Loucy (cell line): Measurements from ENCODE around the gene SLC6A6.

Source experiments
- H2AFZ ChIP-seq: fragments of 200-600 bp; sonication (generic); 2 replicates; pipeline ENCODE4 v1.6.0; 2016; ENCODE audit warnings: antibody characterized with exemption, mild to moderate bottlenecking, low read length, moderate library complexity
- H3F3A ChIP-seq: fragments of 200-600 bp; 2 replicates; pipeline ENCODE4 v1.6.0; 2016; ENCODE audit warnings: antibody characterized with exemption, low read depth, mild to moderate bottlenecking
- H3K27me3 ChIP-seq: fragments of 200-600 bp; sonication (generic); 2 replicates; pipeline ENCODE4 v1.6.1; 2014; ENCODE audit warnings: low read length, mild to moderate bottlenecking; ENCODE audit not compliant: insufficient read depth, poor library complexity, severe bottlenecking
- H3K36me3 ChIP-seq: fragments of 200-600 bp; sonication (generic); 2 replicates; pipeline ENCODE4 v1.6.1; 2016; ENCODE audit warnings: low read length; ENCODE audit not compliant: insufficient read depth
- H3K4me1 ChIP-seq: fragments of 200-600 bp; sonication (generic); 2 replicates; pipeline ENCODE4 v1.5.1; 2014; ENCODE audit warnings: low read length, mild to moderate bottlenecking; ENCODE audit not compliant: insufficient read depth, poor library complexity, severe bottlenecking
- H3K4me2 ChIP-seq: fragments of 200-600 bp; sonication (generic); 2 replicates; pipeline ENCODE4 v1.6.0; 2014; ENCODE audit warnings: antibody characterized with exemption, low read length, low read depth, mild to moderate bottlenecking; ENCODE audit not compliant: poor library complexity, severe bottlenecking
- H3K4me3 ChIP-seq: fragments of 200-600 bp; sonication (generic); 2 replicates; pipeline ENCODE4 v1.5.1; 2014; ENCODE audit warnings: low read length, mild to moderate bottlenecking, mixed read lengths; ENCODE audit not compliant: poor library complexity, severe bottlenecking
- H3K79me2 ChIP-seq: fragments of 200-600 bp; sonication (generic); 2 replicates; pipeline ENCODE4 v1.6.1; 2014; ENCODE audit warnings: low read length; ENCODE audit not compliant: insufficient read depth
- H3K9ac ChIP-seq: fragments of 200-600 bp; sonication (generic); 2 replicates; pipeline ENCODE4 v1.6.0; 2014; ENCODE audit warnings: mild to moderate bottlenecking, low read depth, low read length, moderate library complexity; ENCODE audit not compliant: poor library complexity, severe bottlenecking
- H3K9me2 ChIP-seq: fragments of 200-600 bp; sonication (generic); replicated peaks from 2 replicates; pipeline ENCODE4 v1.6.1; 2016; ENCODE audit warnings: low read depth, low read length, mixed read lengths
- H3K9me3 ChIP-seq: fragments of 200-600 bp; sonication (generic); 2 replicates; pipeline ENCODE4 v1.6.1; 2014; ENCODE audit warnings: mild to moderate bottlenecking, antibody characterized with exemption, low read length, low read depth; ENCODE audit not compliant: insufficient read depth
- H4K20me1 ChIP-seq: fragments of 200-600 bp; sonication (generic); 2 replicates; pipeline ENCODE4 v1.6.0; 2014; ENCODE audit warnings: antibody characterized with exemption, low read length, mild to moderate bottlenecking; ENCODE audit not compliant: insufficient read depth, poor library complexity, severe bottlenecking
- EZH2phosphoT487 ChIP-seq: fragments of 200-600 bp; IDR thresholded peaks from 2 replicates; pipeline ENCODE4 v1.6.1; 2018; ENCODE audit warnings: antibody characterized with exemption, mild to moderate bottlenecking, moderate library complexity, borderline replicate concordance
- TF ChIP-seq, protein P1 (sequence below): fragments of 200-600 bp; sonication (generic); conservative IDR thresholded peaks from 2 replicates; pipeline ENCODE4 v1.5.1; 2014; ENCODE audit warnings: mild to moderate bottlenecking, antibody characterized with exemption, low read length

The SLC6A6 gene

DNA sequence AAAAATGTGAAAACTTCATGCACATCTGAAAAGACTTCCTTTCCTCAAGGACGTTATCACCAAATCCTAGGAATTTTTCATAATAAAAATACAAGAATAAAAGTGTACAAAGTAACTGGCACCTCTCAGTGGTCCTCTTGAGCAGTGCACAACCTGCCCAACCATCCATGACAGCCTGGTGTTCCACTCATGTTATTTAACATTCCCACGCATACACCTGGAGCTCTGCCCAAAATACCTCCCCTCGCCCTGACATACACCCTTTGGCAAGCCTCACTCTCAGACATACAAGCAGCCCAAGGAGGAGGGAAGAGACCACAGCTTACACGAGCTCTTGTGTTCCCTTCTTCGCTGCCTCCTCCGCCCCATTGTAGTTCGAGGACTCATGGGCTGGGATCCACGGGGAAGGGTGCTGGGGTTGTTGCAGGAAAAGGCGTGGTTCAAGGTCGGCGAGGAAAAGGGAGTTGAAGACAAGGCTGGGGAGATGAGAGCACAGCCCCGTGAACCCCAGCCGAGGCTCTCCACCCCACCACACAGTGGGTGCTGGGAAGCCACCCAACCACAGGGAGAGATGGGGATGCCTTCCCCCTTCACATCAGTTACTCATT, 114.4 kb downstream of the SLC6A6 start:
- H3K36me3 ChIP-seq = no peaks in the 10 kb centered on the region
- H3K9me2 ChIP-seq = no peaks in the 10 kb centered on the region
- H3K27me3 ChIP-seq = no peaks in the 10 kb centered on the region
- no peak overlapping the region for H3K9ac ChIP-seq
- no peaks in the 10 kb centered on the region for H4K20me1 ChIP-seq
- no peak overlapping the region for H3K4me2 ChIP-seq
- no peak overlapping the region for H2AFZ ChIP-seq
- no peaks in the 10 kb centered on the region for H3F3A ChIP-seq
- no peaks in the 10 kb centered on the region for H3K79me2 ChIP-seq
- no peaks in the 10 kb centered on the region for H3K4me1 ChIP-seq
- no peak overlapping the region for H3K4me3 ChIP-seq
- TF ChIP-seq EZH2phosphoT487 = no peak
- TF ChIP-seq, protein P1, sequence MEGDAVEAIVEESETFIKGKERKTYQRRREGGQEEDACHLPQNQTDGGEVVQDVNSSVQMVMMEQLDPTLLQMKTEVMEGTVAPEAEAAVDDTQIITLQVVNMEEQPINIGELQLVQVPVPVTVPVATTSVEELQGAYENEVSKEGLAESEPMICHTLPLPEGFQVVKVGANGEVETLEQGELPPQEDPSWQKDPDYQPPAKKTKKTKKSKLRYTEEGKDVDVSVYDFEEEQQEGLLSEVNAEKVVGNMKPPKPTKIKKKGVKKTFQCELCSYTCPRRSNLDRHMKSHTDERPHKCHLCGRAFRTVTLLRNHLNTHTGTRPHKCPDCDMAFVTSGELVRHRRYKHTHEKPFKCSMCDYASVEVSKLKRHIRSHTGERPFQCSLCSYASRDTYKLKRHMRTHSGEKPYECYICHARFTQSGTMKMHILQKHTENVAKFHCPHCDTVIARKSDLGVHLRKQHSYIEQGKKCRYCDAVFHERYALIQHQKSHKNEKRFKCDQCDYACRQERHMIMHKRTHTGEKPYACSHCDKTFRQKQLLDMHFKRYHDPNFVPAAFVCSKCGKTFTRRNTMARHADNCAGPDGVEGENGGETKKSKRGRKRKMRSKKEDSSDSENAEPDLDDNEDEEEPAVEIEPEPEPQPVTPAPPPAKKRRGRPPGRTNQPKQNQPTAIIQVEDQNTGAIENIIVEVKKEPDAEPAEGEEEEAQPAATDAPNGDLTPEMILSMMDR = no peak
- H3K9me3 ChIP-seq = no peaks in the 10 kb centered on the region

DNA sequence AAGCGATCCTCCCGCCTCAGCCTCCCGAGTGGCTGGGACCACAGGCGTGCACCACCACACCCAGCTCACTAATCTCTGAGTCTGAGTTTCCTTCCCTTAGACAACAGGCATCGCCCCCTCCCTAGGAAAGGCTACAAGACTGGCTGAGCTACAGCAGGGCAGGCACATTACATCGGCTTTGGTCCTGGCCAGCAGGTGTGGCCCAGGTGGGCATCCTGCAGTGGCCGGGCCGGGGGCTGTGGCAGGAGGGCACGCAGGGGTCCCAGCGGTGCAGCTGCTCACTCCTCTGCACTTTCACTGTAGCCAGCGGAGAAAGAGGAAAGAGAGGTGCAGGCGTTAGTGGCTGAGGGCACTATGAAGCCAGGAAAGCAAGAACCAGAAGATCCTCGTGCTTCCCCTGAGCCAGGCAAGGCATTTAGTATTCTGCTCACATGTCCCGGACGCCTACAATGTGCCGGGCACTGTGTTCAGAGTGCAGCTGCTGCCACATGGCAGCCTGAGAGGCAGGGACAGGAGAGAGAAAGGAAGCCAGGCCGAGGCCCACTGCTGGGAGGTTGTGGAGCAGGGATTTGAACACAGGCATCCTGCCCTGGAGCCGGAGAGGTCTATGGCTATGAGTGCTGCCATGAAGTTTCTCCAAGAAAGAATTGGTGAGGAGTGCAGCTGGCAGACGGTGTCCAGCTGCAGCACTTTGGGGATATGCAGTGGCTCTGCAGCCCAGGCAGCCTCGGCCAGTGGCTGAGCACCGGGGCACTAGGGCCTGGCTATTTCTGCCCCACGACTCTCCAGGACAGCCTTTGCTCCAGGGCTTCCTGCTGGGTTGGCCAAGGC, 115.4 kb downstream of the SLC6A6 start:
- Histone ChIP-seq H4K20me1 (no peaks in the 10 kb centered on the region), H3K9me3 (no peaks in the 10 kb centered on the region), H3F3A (no peaks in the 10 kb centered on the region), H3K9me2 (no peaks in the 10 kb centered on the region), H3K4me3 (no peak overlapping the region), H3K9ac (no peak overlapping the region), H3K4me1 (no peaks in the 10 kb centered on the region), H3K79me2 (no peaks in the 10 kb centered on the region), H2AFZ (no peak overlapping the region), H3K27me3 (no peaks in the 10 kb centered on the region), H3K4me2 (no peak overlapping the region), H3K36me3 (no peaks in the 10 kb centered on the region)
- TF ChIP-seq EZH2phosphoT487 = no peak
- TF ChIP-seq, protein P1 = no peak

DNA sequence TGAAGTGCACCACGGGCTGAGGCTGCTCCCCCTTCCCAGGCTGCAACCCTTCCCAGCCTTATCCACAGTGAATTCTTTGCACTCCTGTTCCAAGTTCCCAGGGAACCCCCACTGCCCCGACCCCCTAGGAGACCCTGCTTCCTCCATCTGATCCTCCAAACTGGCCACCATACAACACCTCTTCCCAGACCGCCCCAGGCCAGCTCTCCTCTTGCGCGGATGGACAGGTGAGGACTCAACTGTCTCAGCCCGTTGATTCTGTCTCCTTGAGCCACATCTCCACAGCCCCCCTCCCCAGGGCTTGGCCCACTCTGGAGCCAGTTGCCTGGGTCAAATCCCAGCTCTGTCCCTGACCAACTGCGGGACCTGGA, 116.0 kb downstream of the SLC6A6 start:
- Histone ChIP-seq H3K4me1 (no peaks in the 10 kb centered on the region), H3K4me3 (no peak overlapping the region), H3K9me3 (no peaks in the 10 kb centered on the region), H3K36me3 (no peaks in the 10 kb centered on the region), H3F3A (no peaks in the 10 kb centered on the region), H2AFZ (no peak overlapping the region), H3K9me2 (no peaks in the 10 kb centered on the region), H3K4me2 (no peak overlapping the region), H4K20me1 (no peaks in the 10 kb centered on the region), H3K27me3 (no peaks in the 10 kb centered on the region), H3K79me2 (no peaks in the 10 kb centered on the region), H3K9ac (no peak overlapping the region)
- no peak for TF ChIP-seq EZH2phosphoT487
- TF ChIP-seq, protein P1 = no peak
